OCI-LY1 (cell line): Measurements from ENCODE around the gene CCDC74B.
"Not testable (repeated sequence)": the region's sequence is repeated elsewhere in the genome, so short reads cannot be mapped to it uniquely, and the experiment has no call there.

Experiments
- H2AFZ ChIP-seq: fragments of 200-600 bp; sonication (generic), shearing (Covaris generic); 2 replicates; pipeline ENCODE4 v1.6.0; 2014; ENCODE audit warnings: antibody characterized with exemption, mild to moderate bottlenecking, low read length
- H3F3A ChIP-seq: fragments of 200-600 bp; sonication (generic), shearing (Covaris generic); 2 replicates; pipeline ENCODE4 v1.6.0; 2014; ENCODE audit warnings: mild to moderate bottlenecking, antibody characterized with exemption, low read length, moderate library complexity; ENCODE audit not compliant: insufficient read depth
- H3K27ac ChIP-seq: fragments of 200-600 bp; sonication (generic); 2 replicates; pipeline ENCODE4 v1.5.1; 2014; ENCODE audit warnings: low read length, mixed run types, mild to moderate bottlenecking, low read depth; ENCODE audit not compliant: poor library complexity, severe bottlenecking
- H3K27me3 ChIP-seq: fragments of 200-600 bp; sonication (generic); 2 replicates; pipeline ENCODE4 v1.6.0; 2014; ENCODE audit warnings: antibody characterized with exemption, mild to moderate bottlenecking, low read length, moderate library complexity; ENCODE audit not compliant: insufficient read depth
- H3K36me3 ChIP-seq: fragments of 200-600 bp; sonication (generic); 2 replicates; pipeline ENCODE4 v1.6.1; 2014; ENCODE audit warnings: mild to moderate bottlenecking, antibody characterized with exemption, low read length, moderate library complexity, mixed read lengths; ENCODE audit not compliant: insufficient read depth
- H3K4me1 ChIP-seq: fragments of 200-600 bp; sonication (generic); 2 replicates; pipeline ENCODE4 v1.5.1; 2014; ENCODE audit warnings: mild to moderate bottlenecking, low read length, moderate library complexity; ENCODE audit not compliant: insufficient read depth, severe bottlenecking
- H3K4me2 ChIP-seq: fragments of 200-600 bp; sonication (generic), shearing (Covaris generic); 2 replicates; pipeline ENCODE4 v1.6.1; 2014; ENCODE audit warnings: low read length
- H3K4me3 ChIP-seq: fragments of 200-600 bp; sonication (generic); 2 replicates; pipeline ENCODE4 v1.5.1; 2014; ENCODE audit warnings: low read length, low read depth, mild to moderate bottlenecking, mixed read lengths; ENCODE audit not compliant: poor library complexity, severe bottlenecking
- H3K79me2 ChIP-seq: fragments of 200-600 bp; shearing (Covaris generic); 2 replicates; pipeline ENCODE4 v1.6.1; 2016; ENCODE audit warnings: mixed run types, low read length, mixed read lengths; ENCODE audit not compliant: insufficient read depth
- H3K9ac ChIP-seq: fragments of 200-600 bp; sonication (generic), shearing (Covaris generic); 2 replicates; pipeline ENCODE4 v1.6.1; 2014; ENCODE audit warnings: mild to moderate bottlenecking, low read length, mixed read lengths
- H3K9me2 ChIP-seq: fragments of 200-600 bp; sonication (generic), shearing (Covaris generic); 2 replicates; pipeline ENCODE4 v1.6.1; 2014; ENCODE audit warnings: low read depth, mild to moderate bottlenecking, low read length, mixed read lengths
- H3K9me3 ChIP-seq: fragments of 200-600 bp; shearing (Covaris generic); 2 replicates; pipeline ENCODE4 v1.6.1; 2014; ENCODE audit warnings: low read length, mixed read lengths
- H4K20me1 ChIP-seq: fragments of 200-600 bp; sonication (generic), shearing (Covaris generic); 2 replicates; pipeline ENCODE4 v1.6.0; 2016; ENCODE audit warnings: mild to moderate bottlenecking, low read length; ENCODE audit not compliant: insufficient read depth
- EZH2 ChIP-seq: fragments of 200-600 bp; sonication (generic), shearing (Covaris generic); IDR thresholded peaks from 2 replicates; pipeline ENCODE4 v1.8.0; 2017; ENCODE audit warnings: borderline replicate concordance, mixed run types, mild to moderate bottlenecking, antibody characterized with exemption, low read length, moderate library complexity, mixed read lengths
- TF ChIP-seq, protein P1 (sequence below): fragments of 200-600 bp; sonication (generic), shearing (Covaris generic); IDR thresholded peaks from 2 replicates; pipeline ENCODE4 v1.5.1; 2017; ENCODE audit warnings: mild to moderate bottlenecking, antibody characterized with exemption, low read length, moderate library complexity, mixed read lengths

The CCDC74B gene

GRCh38 chr2:130158631-130159030, 13.7 kb upstream of the CCDC74B start:
- Histone ChIP-seq H4K20me1 (no peaks in the 10 kb centered on the region), H2AFZ (no peak overlapping the region), H3K9ac (no peak overlapping the region; the same call in 1 of the 2 replicates), H3F3A (no peaks in the 10 kb centered on the region), H3K4me3 (no peak overlapping the region), H3K36me3 (peaks cover 36% of the 10 kb centered on the region), H3K79me2 (no peaks in the 10 kb centered on the region), H3K27ac (peak overlapping the region; percentile 90), H3K4me2 (peak overlapping the region; percentile 5; the same call in 1 of the 2 replicates), H3K27me3 (no peaks in the 10 kb centered on the region), H3K9me3 (no peaks in the 10 kb centered on the region), H3K9me2 (no peaks in the 10 kb centered on the region), H3K4me1 (peaks cover 21% of the 10 kb centered on the region)
- TF ChIP-seq, protein P1, sequence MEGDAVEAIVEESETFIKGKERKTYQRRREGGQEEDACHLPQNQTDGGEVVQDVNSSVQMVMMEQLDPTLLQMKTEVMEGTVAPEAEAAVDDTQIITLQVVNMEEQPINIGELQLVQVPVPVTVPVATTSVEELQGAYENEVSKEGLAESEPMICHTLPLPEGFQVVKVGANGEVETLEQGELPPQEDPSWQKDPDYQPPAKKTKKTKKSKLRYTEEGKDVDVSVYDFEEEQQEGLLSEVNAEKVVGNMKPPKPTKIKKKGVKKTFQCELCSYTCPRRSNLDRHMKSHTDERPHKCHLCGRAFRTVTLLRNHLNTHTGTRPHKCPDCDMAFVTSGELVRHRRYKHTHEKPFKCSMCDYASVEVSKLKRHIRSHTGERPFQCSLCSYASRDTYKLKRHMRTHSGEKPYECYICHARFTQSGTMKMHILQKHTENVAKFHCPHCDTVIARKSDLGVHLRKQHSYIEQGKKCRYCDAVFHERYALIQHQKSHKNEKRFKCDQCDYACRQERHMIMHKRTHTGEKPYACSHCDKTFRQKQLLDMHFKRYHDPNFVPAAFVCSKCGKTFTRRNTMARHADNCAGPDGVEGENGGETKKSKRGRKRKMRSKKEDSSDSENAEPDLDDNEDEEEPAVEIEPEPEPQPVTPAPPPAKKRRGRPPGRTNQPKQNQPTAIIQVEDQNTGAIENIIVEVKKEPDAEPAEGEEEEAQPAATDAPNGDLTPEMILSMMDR: no peak
- no peak for TF ChIP-seq EZH2

GRCh38 chr2:130157825-130158514, 13.1 kb upstream of the CCDC74B start:
- H3K9me2 ChIP-seq, H3K4me3 ChIP-seq, H3K9ac ChIP-seq, H3K9me3 ChIP-seq, H2AFZ ChIP-seq, H4K20me1 ChIP-seq, H3K27me3 ChIP-seq, H3F3A ChIP-seq, H3K79me2 ChIP-seq: not testable (repeated sequence)
- 0 out of 2 replicates have a peak overlapping the region, but pooled peaks have one; percentile 5 for H3K4me2 ChIP-seq
- H3K4me1 ChIP-seq: peaks cover 21% of the 10 kb centered on the region
- H3K27ac ChIP-seq: peak overlapping the region; percentile 90
- H3K36me3 ChIP-seq: peaks cover 37% of the 10 kb centered on the region
- TF ChIP-seq, protein P1: peak; percentile 12; the same call in 1 of the 2 replicates

GRCh38 chr2:130157354-130157753, 12.4 kb upstream of the CCDC74B start:
- H3K9me2 ChIP-seq, H3K9ac ChIP-seq, H3K4me2 ChIP-seq, H4K20me1 ChIP-seq, H2AFZ ChIP-seq, H3K4me3 ChIP-seq, H3K27me3 ChIP-seq, H3F3A ChIP-seq, H3K9me3 ChIP-seq, H3K79me2 ChIP-seq: not testable (repeated sequence)
- Histone ChIP-seq H3K27ac (peak overlapping the region; percentile 90), H3K4me1 (peaks cover 21% of the 10 kb centered on the region), H3K36me3 (peaks cover 36% of the 10 kb centered on the region)

DNA sequence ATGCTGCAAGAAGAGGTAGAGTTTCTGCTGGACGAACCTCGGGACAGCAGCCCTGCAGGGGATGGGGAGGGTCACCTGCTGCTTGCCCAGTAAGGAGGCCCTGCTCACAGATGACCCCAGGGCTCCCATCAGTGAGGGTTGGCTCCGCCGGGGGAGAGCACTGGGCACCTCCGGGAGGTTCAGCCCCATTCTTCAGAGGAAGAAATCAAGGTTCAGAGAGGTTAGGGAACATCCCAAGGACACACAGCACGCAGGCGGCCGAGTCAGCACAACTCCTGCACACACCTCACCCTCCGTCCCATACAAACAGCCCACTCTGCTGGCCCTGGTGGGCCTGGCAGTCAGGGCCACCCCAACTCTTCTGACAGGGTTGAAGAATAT, 11.7 kb upstream of the CCDC74B start:
- Histone ChIP-seq H3K36me3 (peaks cover 42% of the 10 kb centered on the region), H3K4me3 (no peak overlapping the region), H2AFZ (no peak overlapping the region), H3K9ac (no peak overlapping the region), H4K20me1 (no peaks in the 10 kb centered on the region), H3K9me3 (no peaks in the 10 kb centered on the region), H3K79me2 (no peaks in the 10 kb centered on the region), H3K27me3 (no peaks in the 10 kb centered on the region), H3K4me1 (peaks cover 21% of the 10 kb centered on the region), H3F3A (no peaks in the 10 kb centered on the region), H3K9me2 (no peaks in the 10 kb centered on the region), H3K4me2 (no peak overlapping the region), H3K27ac (peak overlapping the region; percentile 90)
- no peak for TF ChIP-seq EZH2
- TF ChIP-seq, protein P1: no peak
